GM19452 (cell line): Measurements from ENCODE around the gene ENKD1.

Source experiments
- ATAC-seq: cut with Tn5 transposase; IDR thresholded peaks from one replicate; pipeline ENCODE4 v1.9.1; 2021; ENCODE audit not compliant: unreplicated experiment

The ENKD1 gene

DNA sequence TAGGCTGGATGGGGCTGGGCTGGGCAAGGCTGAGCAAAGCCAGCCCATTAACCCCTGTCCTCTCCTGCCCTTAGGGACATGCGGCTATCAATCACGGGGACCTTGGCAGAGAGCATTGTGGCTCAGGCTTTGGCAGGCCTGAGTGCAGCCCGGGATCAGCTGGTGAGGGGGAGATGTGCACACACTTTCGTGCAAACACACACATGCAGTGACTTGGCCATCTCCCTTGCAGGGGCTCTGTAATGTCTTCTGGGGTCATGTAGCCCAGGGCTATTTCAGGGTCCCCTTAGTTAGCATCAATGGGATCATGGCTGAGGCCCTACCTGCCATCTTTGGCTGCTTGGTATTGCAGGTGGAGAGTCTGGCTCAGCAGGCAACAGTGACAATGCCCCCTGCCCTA lies 14.7 kb downstream of the ENKD1 start:
- ATAC-seq = no peak

DNA sequence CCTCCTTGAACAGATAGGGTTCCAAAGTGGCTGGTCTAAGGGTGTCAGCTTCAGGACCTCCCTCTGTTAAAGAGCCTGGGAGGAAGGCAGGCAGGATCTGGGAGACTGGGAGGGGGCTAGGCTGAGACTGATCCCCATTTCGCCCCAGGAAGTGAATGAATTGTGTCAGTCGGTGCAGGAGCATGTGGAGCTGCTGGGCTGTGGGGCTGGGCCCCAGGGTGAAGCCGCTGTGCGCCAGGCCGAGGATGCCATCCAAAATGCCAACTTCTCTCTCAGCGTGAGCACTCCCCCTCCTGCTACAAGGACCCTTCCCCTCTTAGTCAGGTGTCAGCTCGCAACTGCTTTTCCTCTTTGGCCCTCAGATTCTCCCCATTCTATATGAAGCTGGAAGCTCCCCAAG lies 15.5 kb downstream of the ENKD1 start:
- no peak for ATAC-seq

DNA sequence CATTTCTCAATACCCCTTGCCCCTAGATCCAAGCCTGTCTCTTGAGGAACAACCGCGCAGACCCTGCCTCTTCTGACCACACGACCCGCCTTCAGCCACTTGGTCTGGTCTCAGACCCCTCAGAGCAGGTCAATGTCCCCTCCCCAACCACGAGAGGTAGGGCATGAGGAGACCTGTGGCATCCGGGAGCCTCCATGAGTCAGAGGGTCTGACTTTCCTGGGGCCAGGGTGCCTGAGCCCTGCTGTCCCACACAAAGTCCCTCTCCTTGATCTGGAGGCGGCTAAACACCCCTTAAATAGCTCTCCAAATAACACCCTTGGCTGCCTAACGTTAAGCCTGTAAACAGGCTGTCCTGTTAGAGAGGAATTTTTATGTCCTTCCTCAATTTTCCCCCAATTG lies 16.5 kb downstream of the ENKD1 start:
- ATAC-seq = no peak

DNA sequence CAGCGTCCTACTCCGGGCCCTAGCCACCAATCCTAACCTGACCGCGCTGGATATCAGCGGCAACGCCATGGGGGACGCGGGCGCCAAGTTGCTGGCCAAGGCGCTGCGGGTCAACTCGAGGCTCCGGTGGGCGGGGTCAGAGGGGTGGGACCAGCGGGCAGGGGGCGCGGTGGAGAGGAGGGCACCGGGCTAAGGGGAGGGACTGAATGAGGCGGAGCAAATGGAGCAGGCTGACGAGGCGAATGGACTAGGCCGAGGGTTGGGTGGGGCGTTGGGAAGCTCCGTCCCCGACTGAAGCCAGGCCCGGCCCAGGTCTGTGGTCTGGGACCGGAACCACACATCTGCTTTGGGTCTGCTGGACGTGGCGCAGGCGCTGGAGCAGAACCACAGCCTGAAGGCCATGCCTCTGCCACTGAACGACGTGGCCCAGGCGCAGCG lies 17.0 kb downstream of the ENKD1 start:
- ATAC-seq = no peak

DNA sequence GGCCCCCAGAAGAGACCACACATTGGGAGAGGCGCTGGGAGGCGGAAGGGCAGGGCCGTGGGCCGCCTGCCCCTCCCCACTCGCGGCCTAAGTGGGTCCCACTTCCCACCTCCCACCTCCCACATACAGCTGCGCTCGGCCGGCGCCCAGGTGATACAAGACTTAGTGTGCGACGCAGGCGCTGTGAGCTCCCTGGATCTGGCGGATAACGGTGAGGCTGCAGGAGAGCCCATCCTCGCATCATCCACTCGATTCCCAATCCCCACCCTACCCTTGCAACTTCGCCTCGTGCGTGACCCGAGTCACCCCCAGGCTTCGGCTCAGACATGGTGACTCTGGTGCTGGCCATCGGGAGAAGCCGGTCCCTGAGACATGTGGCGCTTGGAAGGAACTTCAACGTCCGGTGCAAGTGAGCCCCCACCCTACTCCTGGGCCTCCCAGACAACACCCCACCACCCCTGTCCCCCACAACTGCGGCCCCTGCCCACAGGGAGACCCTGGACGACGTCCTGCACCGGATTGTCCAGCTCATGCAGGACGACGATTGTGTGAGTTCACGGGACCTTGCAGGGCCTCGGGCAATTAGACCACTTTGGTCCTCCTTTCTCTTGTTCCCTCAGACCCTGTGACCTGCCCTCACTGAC lies 17.7 kb downstream of the ENKD1 start:
- no peak for ATAC-seq

DNA sequence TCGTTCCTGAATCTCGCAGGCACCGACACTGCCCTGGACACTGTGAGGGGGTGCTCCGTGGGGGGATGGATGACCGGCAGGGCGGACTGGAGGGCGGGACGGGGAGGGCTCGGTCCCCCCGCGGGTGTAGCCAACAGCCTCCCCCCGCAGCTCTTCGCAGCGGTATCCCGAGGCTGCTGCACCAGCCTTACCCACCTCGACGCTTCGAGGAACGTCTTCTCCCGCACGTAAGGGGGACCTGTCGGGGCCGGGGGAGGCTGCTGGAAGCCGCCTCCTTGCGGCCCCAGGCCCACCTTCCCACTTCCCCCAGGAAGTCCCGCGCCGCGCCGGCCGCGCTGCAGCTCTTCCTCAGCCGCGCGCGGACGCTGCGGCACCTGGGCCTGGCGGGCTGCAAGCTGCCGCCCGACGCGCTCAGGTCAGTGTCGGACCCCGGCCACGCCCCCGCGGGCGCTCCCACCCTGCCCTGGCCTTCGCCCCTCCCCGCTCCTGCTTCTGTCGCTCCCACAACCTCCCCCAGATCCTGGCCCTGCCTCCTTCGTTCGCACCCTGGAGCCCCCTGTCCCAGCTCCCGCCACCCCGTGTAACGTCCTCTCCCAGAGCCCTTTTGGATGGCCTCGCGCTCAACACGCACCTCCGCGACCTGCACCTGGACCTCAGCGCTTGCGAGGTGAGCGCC lies 18.3 kb downstream of the ENKD1 start:
- ATAC-seq = no peak

DNA sequence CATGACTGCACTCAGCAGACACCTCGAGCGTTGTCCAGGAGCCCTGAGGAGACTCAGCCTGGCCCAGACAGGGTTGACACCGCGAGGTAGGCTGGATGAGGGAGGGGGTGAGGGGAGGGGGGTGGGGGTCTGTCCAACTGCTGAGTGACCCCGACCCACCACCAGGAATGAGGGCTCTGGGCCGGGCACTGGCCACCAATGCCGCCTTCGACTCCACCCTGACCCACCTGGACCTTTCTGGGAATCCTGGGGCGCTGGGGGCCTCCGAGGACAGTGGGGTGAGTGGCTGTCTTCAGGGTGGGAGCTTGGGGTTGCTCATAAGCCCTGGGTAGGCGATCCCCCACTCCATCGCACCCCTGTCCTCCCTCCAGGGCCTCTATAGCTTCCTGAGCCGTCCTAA lies 18.9 kb downstream of the ENKD1 start:
- ATAC-seq = no peak

DNA sequence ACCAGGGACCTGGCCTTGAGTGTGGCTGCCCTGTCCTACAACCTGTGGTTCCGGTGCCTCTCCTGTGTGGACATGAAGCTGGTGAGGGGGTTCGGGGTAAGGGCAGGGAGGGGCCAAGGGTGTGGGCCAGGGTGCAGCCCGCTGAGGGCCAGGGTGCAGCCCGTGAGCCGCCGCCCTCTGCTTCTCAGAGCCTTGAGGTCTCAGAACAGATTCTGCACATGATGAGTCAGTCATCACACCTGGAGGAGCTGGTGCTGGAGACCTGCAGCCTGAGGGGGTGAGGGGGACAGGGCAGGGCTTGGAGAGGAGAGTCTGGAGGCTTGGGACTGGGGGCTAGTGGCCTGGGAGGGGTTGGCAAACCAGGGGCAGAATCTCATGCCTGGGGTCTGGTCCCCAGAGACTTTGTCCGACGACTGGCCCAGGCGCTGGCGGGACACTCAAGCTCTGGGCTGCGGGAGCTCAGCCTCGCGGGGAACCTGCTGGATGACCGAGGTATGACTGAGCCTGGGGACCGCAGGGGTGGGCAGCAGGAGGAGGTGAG lies 19.4 kb downstream of the ENKD1 start:
- no peak for ATAC-seq

DNA sequence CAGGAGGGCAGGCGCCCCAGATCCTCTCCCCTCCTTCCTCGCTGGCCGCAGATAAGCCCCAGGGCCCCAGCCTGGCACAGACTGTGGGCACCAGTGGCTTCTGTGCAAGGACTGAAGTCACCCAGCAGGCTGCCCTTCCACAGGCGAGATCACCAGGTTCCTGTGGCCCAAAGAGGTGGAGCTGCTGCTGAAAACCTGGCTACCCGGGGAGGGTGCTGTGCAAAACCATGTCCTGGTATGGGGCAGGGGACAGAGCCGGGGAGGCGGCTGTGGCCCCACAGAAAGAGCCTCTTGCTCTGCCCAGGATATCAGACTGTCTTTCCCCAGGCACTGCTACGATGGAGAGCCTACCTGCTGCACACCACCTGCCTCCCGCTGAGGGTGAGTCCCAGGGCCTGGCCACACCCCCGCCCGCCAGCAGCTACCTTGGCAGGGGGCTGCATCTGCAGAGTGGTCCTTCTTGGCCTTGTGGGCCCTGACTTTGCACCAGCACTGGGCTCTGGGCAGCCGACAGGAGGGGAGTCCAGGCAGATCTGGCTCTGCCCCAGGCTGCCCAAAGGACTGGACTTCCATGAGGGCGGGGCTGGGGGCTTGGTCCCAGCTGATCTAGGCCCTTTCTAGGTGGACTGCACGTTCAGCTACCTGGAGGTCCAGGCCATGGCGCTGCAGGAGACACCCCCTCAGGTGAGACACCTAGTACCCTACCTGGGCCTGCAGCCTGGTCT lies 21.0 kb downstream of the ENKD1 start:
- ATAC-seq = no peak

DNA sequence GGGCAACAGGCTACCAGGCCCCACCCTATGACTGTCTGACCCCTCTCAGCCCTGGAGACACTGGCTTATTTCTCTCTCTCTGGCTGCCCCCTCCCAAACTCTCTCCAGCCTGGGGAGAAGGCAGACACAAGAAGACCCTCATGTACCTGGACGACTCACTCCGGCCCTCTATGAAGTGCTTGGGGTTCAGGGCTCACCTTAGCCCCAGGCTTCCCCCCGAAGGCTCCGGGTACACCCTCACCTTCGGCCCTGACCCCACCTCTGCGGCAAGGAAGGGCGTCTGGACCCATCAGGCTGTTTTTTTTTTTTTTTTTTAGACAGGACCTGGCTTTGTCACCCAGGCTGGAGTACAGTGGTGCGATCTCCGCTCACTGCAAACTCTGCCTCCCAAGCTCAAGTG lies 22.5 kb downstream of the ENKD1 start:
- no peak for ATAC-seq

DNA sequence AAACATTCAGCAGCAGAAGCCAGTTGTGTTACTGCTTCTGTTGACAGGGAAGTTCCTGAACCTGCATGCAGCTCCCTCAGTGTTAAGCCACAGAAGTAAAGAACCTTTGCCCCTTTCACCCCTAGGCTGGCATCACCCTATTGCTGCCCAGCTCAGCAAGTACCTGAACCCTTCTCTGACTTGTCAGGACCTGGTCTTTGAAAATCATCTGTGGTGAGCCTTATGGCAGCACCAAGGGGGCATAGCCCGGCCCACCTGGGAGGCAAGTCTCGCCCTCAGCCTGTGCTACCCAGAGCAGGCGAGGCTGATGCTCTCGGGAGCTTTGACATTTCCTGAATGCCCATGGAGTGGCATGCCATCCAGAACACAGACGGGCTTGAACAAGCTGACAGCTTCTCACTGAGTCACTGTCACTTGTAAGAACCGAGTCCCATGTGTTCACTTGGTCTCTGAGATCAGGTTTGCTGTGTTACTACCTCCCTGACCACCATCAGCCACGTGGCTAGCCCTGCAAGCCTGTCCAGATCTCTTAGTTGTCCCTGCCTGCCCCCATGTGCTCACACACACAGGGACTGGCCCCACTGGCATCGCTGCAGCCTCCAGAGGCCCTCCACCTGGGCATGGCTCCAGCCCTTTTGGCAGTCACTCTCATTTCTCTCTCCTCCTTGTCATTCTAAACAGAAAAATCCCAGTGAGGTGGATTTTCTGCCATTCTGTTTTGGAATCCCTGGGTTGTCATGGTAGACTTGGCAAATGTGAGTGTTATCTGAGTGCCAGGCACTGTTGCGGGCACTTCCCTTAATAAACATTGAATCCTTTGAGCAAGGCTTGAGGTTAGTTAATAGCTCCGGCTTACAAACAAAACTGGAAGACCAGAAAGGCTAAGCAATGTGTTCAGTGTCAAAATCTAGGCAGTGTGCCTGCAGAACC lies 24.5 kb downstream of the ENKD1 start:
- no peak for ATAC-seq

DNA sequence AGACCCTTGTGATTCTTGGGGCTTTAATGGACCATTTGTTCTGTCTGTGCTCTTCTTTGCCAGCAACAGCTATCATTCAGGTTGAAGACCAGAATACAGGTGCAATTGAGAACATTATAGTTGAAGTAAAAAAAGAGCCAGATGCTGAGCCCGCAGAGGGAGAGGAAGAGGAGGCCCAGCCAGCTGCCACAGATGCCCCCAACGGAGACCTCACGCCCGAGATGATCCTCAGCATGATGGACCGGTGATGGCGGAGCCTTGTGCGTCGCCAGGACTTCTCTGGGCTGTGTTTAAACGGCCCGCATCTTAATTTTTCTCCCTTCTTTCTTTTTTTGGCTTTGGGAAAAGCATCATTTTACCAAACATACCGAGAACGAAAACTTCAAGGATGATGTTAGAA lies 28.9 kb downstream of the ENKD1 start:
- ATAC-seq = no peak

DNA sequence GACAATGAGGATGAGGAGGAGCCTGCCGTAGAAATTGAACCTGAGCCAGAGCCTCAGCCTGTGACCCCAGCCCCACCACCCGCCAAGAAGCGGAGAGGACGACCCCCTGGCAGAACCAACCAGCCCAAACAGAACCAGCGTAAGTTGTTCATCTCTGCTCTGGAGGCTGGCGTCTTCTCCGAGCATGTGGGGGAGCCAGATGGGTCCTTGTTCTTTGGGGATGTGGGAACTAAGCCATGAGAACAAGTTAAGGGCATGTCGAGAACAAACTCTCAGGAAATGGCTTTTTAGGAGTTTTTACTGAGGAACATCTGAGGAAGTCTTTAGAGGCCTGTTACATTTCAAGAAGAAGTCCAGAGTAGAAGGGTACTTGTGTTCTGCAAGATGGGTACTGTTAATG lies 29.8 kb downstream of the ENKD1 start:
- no peak for ATAC-seq

DNA sequence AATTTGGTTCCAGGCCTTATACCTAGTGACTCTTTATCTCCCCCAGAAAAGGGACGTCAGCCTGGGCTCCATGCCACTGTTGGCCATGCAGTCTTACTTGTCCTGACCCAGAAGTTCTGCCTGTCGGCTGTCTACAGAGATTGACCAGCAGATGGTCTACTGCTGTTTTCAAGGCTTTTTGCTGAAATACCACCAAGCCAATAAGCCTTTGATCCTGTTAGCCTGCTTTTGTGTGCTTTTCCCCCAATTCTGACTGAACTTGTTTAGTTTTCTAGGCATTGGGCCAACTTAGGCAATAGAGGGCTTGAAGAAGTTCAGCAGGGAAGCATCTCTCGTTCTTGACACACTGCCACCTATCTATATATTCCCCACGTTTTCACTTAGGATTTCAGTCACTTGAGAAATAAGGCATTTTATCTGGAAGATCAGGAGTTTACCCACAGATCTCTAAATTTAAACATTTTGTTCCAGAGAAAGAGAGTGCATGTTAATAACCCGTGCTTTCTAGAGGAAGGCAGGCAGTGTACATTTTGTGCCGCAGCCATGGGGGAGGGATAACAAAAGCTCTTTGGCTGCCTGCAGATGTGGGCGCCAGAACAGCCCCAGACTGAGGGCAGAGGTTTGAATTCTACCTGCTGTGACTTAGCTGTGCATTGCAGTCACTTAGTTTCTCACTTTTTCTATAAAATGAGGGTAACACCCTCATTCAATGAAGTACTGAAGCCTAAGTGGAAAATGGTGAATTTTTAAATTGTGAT lies 34.0 kb downstream of the ENKD1 start:
- ATAC-seq = no peak

DNA sequence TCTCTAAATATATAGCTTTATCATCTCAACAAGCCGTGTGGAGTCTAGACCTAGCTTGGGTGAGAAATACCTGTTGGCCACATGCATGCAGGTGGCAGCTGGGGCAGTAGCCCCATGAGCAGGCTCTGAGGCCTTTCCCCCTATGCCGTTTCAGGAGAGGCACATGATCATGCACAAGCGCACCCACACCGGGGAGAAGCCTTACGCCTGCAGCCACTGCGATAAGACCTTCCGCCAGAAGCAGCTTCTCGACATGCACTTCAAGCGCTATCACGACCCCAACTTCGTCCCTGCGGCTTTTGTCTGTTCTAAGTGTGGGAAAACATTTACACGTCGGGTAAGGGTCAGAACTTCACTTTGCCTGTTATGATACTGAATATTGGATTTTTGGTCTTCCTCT lies 38.3 kb downstream of the ENKD1 start:
- no peak for ATAC-seq

DNA sequence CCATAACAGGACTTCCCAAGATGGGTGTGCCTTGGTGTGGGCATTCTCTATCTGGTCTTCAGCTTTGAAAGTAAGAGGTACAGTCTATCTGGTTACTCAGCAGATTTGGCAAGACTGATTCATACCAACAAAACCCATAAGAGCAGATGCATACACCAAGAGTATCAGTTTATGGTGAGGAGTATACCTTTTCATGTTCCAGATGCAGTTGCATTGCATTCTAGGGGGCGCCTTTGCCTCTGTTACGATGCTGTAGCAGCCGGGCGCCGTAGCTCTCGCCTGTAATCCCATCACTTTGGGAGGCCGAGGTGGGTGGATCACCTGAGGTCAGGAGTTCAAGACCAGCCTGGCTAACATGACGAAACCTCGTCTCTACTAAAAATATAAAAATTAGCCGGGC lies 52.7 kb downstream of the ENKD1 start:
- ATAC-seq = no peak
